ENCODE measurements around the gene FAM193B. TPM values are rescaled to one million over a fixed set of nuclear protein-coding genes. Genes with fewer than 3 reads are reported as not detected.

FAM193B gene
- total and polyA plus RNA-seq, 2 of the 13 experiments (the other 11 are each of a cell fraction or from before 2014, with no cell fraction given), result 21.2 to 40.9 TPM

GRCh38 chr5:177546258-177546741 lies 8.1 kb downstream of the FAM193B start (continued):
- no peak for TF ChIP-seq ZNF883 (CRISPR knock-in tag; IDR thresholded peaks at IDR 0.05; ENCODE audit: not compliant biosample characterization)
- no peak for TF ChIP-seq TRAFD1 (CRISPR knock-in tag; IDR thresholded peaks at IDR 0.05; ENCODE audit: borderline replicate concordance)
- 0 out of 2 replicates have a peak, but pooled peaks have one; percentile 12 for TF ChIP-seq HNF4G (IDR thresholded peaks at IDR 0.05; ENCODE audit: borderline replicate concordance, low read depth, low read length)
- TF ChIP-seq HNF4G (CRISPR knock-in tag; IDR thresholded peaks at IDR 0.05; ENCODE audit: borderline replicate concordance, low read depth), result no peak
- no peak for TF ChIP-seq SRF (IDR thresholded peaks at IDR 0.05; ENCODE audit: low read depth, low read length)
- no peak for TF ChIP-seq MXD3 (CRISPR knock-in tag; IDR thresholded peaks at IDR 0.05)
- TF ChIP-seq ZBTB44 (CRISPR knock-in tag; IDR thresholded peaks at IDR 0.05), result no peak
- TF ChIP-seq CERS6 (CRISPR knock-in tag; IDR thresholded peaks at IDR 0.05), result no peak
- TF ChIP-seq CHCHD3 (CRISPR knock-in tag; IDR thresholded peaks at IDR 0.05), result no peak
- peak in 1 of 2 experiments; percentile 61; a peak in 2 of 4 replicates for TF ChIP-seq MAFK (conservative IDR thresholded peaks at IDR 0.05 in 1 of 2, IDR thresholded peaks at IDR 0.05 in 1 of 2; ENCODE audit: low read length in 2 of 2)
- TF ChIP-seq TRIM22 (IDR thresholded peaks at IDR 0.05), result no peak
- TF ChIP-seq MYPOP (CRISPR knock-in tag; IDR thresholded peaks at IDR 0.05), result no peak
- TF ChIP-seq ZNF362 (CRISPR knock-in tag; IDR thresholded peaks at IDR 0.05; ENCODE audit: borderline replicate concordance), result no peak
- no peak for TF ChIP-seq CBX2 (IDR thresholded peaks at IDR 0.05; ENCODE audit: low read depth, low read length)
- no peak for TF ChIP-seq CBX2 (CRISPR knock-in tag; IDR thresholded peaks at IDR 0.05; ENCODE audit: low read depth)
- no peak for TF ChIP-seq POGZ (CRISPR knock-in tag; IDR thresholded peaks at IDR 0.05)
- TF ChIP-seq GMEB2 (CRISPR knock-in tag; IDR thresholded peaks at IDR 0.05; ENCODE audit: low read depth), result no peak
- TF ChIP-seq LBX2 (CRISPR knock-in tag; IDR thresholded peaks at IDR 0.05; ENCODE audit: borderline replicate concordance), result no peak
- TF ChIP-seq SMARCC2 (IDR thresholded peaks at IDR 0.05), result no peak
